Central memory CD4-positive, alpha-beta T cell (primary cell): ENCODE measurements around the gene LTBP4.
A peak's percentile ranks its signal among the peaks of the same experiment; 100 is the strongest.
"Not testable (repeated sequence)": the region's sequence is repeated elsewhere in the genome, so short reads cannot be mapped to it uniquely, and the experiment has no call there.

Experiments used
- DNase-seq: peaks from one replicate; pipeline ENCODE4 v3.0.0; 2022

The LTBP4 gene

DNA sequence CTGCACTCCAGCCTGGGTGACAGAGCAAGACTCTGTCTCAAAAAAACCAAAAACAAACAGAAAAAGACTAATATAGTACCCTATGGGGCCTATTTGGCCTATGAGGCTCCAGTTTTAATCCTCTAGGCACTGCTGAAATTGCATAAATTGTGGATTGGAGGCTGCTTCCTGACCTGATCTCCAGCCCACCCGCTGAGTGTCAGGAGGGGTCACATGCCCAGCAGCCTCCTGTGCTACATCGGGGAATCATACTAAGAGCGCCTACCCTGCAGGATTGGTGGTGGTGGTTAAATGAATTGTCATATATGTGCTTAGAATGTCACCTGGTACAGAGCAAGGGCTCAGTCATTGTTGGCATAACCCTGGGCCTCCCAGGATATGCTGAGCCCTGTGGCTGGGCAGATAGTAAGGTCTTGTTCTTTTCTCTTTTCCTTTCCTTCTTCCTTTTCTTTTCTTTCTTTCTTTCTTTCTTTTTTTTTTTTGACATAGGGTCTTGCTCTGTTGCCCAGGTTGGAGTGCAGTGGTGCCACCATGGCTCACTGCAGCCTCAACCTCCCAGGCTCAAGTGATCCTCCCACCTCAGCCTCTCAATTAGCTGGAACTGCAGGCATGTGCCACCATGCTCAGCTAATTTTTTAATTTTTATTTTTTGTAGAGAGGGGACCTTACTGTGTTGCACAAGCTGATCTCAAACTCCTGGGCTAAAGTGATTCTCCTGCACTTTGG lies 31.3 kb downstream of the LTBP4 start:
- no peak for DNase-seq

DNA sequence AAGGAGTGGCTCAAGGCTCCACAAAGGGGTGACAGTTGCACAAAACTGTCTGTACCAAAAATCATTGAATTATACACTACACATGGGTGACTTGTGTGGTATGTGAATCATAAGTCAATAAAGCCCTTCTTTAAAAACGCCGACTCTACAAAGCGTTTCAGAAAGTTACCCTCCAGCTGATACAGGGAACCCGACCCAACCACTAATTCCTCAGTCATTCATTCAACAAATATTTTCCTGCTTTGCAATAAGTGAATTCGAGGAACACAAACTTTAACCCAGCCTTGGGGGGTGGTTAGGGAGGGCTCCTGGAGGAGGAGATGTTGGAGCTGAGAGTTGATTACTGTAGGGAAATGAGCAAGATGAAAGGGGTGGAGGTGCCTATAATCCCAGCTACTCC lies 32.0 kb downstream of the LTBP4 start:
- no peak for DNase-seq

DNA sequence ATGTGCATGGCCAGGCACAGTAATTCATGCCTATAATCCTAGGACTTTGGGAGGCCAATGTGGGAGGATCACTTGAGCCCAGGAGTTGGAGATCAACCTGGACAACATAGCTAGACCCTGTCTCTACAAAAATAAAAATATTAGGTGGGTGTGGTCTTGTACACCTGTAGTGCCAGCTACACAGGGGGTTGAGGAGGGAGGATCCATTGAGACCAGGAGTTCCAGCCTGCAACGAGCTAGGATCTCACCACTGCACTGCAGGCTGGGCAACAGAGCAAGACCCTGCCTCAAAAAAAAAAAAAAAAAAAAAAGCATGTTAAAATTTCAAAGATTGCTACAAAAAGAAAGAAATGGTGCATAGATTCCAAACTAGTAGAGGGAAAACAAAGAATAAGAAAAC lies 37.2 kb downstream of the LTBP4 start:
- DNase-seq = no peak

DNA sequence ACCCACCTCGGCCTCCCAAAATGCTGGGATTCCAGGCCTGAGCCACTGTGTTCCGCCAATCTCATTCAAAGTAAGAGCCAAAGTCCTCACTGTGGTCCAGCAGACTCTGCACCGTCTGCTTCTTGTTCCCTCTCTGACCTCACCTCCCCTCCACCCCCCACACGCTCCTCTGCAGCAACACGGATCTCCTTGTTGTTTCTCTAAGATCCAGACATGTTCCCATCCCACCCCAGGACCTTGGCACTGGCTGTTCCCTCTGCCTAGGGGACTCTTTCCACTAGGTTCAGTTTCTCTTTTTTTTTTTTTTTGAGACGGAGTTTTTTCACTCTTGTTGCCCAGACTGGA lies 38.4 kb downstream of the LTBP4 start:
- no peak for DNase-seq

DNA sequence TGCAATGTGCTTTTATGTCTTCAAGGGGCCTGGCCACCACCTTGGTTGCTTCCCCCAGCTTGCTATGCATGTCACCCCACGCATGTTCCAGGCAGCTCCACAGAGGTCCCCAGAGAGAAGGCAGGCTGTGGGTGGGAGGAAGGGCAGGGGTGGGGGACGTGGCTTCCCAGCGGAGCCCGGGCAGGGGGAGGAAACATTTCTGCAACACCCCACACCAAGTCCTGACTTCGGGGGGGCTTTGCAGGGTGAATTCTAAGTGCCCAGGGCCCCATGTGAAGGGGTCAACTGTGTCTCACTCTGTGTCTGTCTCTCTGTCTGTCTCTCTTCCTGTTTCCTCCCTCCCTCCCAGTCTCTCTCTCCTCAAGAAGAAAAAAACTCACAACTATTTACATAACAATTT lies 39.6 kb downstream of the LTBP4 start:
- no peak for DNase-seq

DNA sequence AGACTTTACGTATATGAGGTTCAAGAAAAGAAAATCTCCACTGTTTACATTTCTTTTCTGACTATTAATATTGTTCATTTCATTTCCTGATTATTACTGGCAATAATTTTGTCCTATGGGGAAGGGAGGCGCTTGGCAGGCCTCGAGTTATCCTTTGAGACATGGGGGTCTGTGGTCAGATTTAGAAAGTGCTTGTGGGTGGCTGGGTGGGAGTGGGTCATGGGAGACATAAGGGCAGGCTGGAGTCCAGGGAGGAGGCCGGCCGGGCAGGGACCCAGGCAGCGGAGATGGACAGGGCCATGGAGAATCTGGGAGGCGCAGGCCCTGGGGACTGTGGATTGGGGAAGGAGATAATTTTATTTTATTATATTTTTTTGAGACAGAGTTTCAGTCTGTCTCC lies 40.1 kb downstream of the LTBP4 start:
- no peak for DNase-seq

DNA sequence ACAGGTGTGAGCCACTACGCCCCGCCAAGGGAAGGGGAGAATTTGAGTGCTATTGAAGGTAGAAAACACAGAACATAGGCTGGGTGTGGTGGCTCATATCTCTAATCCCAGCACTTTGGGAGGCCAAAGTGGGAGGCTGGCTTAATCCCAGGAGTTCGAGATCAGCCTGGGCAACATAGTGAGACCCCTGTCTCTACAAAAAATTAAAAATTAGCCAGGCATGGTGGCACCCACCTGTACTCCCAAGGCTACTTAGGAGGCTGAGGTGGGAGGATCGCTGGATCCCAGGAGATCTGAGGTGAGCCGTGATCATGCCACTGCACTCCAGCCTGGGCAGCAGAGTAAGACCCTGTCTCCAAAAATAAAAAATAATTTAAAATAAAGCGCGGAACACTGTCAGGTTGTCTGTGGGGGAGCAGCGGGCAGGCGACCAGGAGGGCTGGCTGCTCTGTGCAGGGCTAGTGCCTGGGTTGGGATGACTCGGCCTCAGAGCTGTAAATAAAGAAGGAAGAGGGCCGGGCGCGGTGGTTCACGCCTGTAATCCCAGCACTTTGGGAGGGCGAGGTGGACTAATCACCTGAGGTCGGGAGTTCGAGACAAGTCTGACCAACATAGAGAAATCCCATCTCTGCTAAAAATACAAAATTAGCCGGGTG lies 41.0 kb downstream of the LTBP4 start:
- DNase-seq = no peak

DNA sequence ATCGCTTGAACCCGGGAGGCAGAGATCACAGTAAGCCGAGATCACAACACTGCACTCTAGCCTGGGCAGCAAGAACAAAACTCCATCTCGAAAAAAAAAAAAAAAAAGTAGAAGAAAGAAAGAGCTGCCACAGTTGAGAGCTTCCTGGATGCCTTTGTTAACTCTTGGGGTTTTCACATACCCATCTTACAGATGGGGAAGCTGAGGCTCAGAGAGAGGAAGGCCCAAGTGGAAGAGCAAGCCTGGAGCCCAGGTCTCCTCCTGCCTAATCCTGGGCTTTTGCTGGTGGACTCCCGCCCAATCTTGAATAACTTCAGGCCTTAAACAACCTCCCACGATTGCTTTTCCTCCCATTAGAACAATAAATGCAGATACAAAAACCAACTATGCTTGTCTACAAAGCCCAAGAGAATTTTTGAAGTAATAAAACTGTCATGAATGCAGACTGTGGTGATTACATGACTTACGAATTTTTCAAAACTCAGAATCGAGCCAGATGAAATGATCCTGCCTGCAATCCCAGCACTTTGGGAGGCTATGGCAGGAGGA lies 41.7 kb downstream of the LTBP4 start:
- no peak for DNase-seq

DNA sequence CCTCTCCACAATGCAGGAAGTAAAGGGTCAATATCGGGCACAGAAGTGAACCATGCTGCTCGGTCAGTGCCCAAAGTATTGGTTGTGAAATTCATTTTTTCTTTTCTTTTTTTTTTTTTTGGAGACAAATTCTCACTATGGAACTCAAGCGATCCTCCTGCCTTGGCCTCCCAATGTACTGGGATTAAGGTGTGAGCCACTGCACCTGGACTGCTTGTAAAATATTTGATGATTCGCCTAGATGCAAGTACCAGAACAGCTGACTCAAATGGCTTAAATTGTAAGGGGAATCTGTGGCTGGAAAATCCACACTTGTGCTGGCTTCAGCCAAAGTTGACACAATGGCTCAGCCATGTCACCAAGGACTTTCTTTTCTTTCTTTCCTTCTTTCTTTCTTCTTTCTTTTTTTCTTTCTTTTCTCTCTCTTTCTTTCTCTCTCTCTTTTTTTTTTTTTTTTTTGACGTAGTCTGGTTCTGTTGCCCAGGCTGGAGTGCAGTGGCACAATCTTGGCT lies 45.6 kb downstream of the LTBP4 start:
- no peak for DNase-seq

DNA sequence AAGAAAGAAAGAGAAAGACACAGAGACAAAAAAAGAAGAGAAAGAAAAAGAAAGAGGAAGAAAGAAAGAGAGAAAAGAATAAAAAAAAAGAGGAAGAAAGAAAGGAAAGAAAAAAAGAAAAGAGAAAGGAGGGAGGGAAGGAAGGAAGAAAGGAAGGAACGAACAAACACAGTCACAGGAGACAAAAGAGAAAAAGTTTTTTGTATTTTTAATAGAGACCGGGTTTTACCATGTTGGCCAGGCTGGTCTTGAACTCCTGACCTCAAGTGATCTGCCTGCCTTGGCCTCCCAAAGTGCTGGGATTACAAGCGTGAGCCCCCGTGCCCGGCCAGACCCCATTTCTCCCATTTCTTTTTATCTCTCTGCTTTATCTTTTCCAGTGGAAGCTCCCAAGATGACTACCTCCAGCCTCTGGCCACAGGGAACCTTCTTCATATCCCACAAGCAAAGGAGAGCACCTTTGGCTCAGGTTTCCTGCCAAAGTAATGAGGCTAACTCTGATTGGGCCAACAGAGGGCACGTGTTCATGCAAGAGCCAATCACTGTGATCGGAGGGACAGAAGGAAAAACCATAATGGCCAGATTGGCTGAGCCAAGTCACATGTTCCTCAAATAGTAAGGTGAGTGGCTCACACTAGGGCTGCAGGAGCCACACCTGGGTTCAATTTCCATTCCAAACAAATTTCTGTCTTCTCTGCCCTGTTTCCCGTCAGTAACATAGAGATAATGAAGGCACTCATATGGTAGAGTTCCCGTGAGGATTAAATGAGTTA lies 48.9 kb downstream of the LTBP4 start:
- not testable (repeated sequence) for DNase-seq

DNA sequence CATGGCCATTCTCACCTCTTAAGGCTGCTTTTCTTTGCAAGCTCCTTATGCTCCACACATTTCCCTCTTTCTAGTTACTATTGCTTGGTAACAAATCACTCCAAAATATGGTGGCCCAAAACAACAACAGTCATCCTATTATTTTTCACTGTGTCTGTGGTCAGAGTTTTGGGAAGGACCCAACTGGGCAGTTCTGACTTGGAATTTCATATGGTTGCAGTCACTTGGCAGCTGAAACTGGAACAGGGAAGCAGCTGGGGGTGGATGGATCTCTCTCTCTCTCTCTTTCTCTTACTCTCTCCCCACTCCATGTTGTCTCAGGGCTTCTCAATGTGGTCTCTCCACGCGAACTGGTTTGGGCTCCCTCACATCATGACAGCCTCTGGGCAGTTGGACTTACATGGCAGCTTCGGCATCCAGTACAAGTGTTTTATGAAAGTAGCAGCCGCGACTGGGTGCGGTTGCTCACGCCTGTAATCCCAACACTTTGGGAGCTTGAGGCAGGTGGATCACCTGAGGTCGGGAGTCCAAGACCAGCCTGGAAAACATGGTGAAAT lies 49.7 kb downstream of the LTBP4 start:
- no peak for DNase-seq

DNA sequence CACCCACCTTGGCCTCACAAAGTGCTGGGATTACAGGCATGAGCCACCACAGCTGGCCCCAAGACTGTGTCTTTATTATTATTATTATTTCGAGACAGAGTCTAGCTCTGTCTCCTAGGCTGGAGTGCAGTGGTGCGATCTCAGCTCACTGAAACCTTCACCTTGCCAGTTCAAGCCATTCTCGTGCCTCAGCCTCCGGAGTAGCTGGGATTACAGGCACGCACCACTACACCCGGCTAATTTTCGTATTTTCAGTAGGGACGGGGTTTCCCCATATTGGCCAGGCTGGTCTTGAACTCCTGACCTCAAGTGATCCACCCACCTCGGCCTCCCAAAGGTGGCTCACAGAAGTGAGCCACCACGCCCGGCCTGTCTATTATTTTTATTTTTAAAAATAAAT lies 51.1 kb downstream of the LTBP4 start:
- not testable (repeated sequence) for DNase-seq

DNA sequence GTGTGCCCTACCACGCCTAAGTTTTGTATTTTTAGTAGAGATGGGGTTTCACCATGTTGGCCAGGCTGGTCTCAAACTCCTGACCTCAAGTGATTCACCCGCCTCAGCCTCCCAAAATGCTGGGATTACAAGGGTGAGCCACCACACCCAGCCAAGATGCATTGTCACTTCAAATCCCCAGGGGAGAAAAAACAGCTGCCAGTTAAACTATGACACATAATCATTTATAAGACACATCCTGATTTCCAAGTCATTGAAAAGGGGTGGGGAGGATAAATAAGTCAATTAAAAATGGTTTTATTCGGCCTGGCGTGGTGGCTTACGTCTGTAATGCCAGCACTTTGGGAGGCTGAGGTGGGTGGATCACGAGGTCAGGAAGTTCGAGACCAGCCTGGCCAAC lies 54.5 kb downstream of the LTBP4 start:
- not testable (repeated sequence) for DNase-seq

DNA sequence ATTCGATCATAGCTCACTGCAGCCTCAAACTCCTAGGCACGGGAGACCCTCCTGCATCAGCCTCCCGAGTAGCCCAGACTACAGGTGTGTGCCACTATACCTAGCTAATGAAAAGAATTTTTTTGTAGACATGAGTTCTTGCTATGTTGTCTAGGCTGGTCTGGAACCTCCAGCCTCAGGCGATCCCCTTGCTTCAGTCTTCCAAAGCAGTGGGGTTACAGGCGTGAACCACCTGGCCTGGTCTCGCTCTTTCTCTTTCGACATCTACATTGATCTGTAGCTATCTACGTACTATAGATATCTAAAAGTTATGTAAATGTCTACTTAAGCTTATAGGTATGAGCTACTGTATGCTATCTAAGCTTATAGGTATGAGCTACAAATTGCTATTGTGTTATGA lies 56.9 kb downstream of the LTBP4 start:
- DNase-seq = no peak

DNA sequence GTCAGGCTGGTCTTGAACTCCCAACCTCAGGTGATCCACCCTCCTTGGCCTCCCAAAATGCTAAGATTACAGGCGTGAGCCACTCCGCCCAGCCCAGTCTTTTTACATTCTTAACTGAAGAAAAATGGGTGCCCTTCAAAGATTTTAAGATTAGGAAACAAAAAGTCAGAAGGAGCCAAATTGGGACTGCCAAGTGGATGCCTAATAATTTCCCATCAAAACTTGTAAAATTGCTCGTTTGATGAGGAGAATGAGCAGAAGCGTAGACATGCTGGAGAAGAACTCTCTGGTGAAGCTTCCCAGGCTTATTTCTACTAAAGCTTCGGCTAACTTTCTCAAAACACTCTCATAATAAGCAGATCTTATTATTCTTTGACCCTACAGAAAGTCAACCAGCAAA lies 57.9 kb downstream of the LTBP4 start:
- no peak for DNase-seq

DNA sequence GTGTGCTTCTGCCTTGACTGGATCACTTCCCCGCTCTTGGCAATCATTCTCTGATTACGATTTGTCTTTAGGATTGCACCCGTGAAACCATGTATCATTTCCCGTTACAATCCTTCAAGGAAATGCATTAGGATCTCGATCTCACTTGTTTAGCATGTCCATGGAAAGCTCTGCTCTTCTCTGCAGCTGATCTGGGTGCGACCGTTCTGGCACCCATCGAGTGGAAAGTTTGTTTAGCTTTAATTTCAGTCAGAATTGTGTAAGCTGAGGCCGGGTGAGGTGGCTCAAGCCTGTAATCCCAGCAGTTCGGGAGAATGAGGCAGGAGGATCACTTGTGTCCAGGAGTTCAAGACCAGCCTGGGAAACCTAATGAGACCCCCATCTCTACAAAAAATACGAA lies 58.4 kb downstream of the LTBP4 start:
- no peak for DNase-seq

DNA sequence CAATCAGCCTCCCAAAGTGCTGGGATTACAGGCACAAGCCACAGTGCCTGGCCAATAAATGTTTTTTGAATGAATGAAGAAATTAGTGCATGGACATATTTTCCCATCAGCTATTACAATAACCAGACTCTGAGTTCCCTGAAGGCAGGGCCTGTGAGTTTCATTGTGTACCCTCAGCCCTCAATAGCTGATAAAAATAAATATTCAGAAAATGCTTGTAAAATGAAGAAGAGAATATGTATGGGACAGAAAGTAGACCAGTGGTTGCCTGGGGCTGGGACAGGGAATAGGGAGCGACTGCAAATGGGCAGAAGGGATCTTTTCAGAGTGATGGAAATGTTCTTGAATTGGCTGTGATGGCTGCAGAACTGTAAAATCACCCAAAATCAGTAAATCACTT lies 60.4 kb downstream of the LTBP4 start:
- DNase-seq = no peak

DNA sequence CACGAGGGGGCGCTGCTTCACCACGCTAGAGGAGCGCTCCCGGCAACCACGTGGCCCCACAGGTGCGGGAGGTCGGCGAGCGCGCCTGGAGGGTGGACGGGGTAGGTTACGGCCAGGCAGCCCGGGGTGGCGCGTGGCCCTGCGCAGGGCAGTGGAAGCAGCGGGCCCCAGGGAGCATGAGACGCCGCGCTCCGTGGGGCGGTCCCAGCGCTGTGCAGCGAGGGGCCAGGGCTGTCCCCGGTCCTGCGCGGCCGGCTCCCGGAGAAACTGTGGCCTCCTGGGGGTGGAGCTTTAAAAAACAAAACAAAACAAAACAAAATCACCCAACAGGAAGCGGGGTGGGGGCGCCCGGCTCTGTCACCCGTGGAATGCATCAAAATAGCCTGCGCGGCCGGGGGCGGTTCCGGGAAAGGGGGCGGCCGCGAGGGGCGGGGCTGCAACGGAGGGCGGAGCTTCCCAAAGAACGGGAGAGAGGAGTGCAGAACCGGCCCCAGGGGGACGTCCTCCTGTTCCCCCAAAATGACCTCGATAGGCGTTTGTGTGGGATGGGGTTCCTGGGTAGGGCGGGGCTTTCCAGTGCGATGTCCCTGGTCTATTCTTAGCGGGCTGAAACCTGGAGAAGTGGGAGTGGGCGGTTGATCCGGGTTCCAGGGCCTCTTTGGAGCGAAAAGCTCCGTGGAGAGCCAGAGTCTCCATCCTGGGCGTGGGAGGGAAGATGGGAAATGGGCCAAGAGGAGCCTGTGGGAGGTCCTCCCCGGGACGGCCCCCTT lies 61.9 kb downstream of the LTBP4 start:
- peak; percentile 88 for DNase-seq

DNA sequence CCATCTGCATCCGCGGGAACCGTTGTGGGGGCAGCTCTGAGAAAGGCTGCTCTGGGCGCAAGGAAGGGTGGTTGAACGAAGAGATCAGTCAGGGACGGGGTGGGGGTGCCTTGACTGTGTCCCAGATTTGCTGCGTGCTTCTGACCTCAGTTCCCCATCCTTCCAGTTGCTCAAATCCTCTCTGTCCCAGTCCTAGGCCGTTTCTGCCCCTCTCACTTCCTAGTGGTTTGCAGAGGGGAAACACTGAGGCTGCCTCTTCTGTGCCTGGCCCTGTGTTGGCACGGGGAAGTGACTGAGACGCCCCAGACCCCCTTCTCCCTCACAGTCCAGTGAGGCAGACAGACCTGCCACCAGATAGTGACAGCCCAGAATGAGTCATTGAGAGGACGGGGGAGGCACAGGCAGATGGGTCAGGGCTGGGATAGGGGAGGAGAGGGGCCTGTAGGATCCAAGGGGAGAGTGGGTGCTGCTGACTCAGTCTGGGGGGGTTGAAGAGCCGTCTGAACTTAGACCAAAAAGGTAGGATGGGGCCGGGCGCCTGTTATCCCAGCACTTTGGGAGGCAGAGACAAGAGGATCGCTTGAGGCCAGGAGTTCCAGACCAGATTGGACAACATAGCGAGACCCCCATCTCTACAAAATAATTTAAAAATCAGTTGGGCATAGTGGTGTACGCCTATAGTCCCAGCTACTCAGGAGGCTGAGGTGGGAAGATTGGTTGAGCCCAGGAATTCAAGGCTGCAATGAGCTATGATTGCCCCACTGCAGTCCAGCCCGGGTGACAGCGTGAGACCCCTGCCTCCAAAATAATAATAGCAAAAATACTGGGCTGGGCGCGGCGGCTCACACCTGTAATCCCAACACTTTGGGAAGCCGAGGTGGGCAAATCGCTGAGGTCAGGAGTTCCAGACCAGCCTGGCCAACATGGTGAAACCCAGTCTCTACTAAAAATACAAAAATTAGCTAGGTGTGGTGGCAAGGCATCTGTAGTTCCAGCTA lies 62.8 kb downstream of the LTBP4 start:
- DNase-seq = no peak

DNA sequence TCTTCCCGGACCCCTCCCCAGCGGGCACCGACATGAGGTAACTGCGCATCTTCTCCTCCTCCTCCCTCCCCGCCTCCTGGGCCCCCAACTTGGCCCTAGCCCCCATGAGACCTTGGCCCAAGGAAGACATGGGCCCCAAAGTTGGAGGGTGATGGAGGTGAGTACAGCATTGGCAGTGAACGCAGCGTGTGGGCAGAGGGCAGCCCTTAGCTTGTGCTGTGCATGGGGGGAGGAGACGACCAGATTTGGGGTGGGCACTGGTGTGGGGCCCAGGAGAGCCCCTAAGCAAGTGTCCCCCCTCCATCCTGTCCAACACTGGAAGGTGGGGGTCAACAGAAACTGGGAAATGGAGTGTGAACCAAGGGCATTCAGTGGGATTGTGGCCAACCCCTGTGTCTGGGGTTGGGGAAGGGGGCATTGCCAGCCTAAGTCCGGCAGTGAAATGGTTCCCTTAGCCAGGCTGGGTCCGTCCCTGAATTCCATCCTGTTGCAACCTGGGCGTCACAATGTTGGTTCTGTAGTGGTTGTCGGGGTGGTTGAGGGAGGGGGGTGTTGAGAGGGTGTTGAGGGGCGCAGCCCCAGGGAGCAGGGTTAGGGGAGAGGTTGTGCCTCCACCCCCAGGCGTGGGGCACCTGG lies 65.8 kb downstream of the LTBP4 start:
- no peak for DNase-seq

DNA sequence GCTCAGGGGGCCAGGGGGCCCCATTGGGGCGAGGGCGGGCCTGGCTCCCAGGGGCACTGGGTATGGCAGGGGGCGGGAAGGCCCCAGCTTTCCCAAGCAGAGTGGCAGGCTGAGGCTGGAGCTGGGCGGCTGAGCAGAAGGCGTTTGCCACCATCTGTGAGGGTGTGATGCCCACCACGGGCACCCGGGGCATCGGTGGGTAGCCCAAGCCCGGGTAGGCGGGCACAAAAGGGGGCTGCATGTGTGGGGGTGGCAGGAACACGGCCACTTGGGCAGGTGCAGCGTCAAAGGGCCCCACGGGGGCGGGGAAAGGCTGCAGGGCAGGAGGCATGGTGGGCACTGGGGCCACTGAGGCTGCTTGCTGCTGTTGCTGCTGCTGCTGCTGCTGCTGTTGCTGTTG lies 66.4 kb downstream of the LTBP4 start:
- DNase-seq = no peak
